ENCODE measurements around the gene KCNAB2. TPM values are rescaled to one million over a fixed set of nuclear protein-coding genes. Genes with fewer than 3 reads are reported as not detected.

The KCNAB2 gene
- total RNA-seq, 4 donors from 2014 or later, result 4.2 to 12.0 (median 10.0) TPM

GRCh38 chr1:6082430-6082971 is 36.8 kb downstream of the KCNAB2 start:
- TF ChIP-seq CTCF (IDR thresholded peaks at IDR 0.05), result no peak
- intact Hi-C loops (cut with DNase I; ENCODE audit: low total_unique reads), result no loop called here
- 59 to 63% methylated on average over 10 of the region's 10 CpGs for WGBS, 2 donors
- DNase-seq (ENCODE audit: low spot score in 2 of 2), result peak in 1 of 2 donors; percentile 38
- H3K4me3 ChIP-seq (ENCODE audit: low read depth, poor library complexity, severe bottlenecking), result no peak overlapping the region

- DNase-seq (ENCODE audit: low spot score in 2 of 2), result no peak
- intact Hi-C loops (cut with DNase I; ENCODE audit: low total_unique reads), result no loop called here
- no peak overlapping the region for H3K4me3 ChIP-seq (ENCODE audit: low read depth, poor library complexity, severe bottlenecking)
- WGBS, 2 donors, result 74 to 78% methylated on average over 17 to 18 of the region's 18 CpGs
- no peak for TF ChIP-seq CTCF (IDR thresholded peaks at IDR 0.05)
- TF ChIP-seq POLR2A (IDR thresholded peaks at IDR 0.05), result no peak
Measured at GRCh38 chr1:6083385-6083784, 37.7 kb downstream of the KCNAB2 start.

GRCh38 chr1:6083801-6084446 is 38.2 kb downstream of the KCNAB2 start:
- WGBS, 2 donors, result 61 to 71% methylated on average over 12 of the region's 12 CpGs
- no peak for DNase-seq (ENCODE audit: low spot score in 2 of 2)

GRCh38 chr1:6084781-6085495 is 39.2 kb downstream of the KCNAB2 start:
- WGBS, 2 donors, result 75 to 77% methylated on average over 18 of the region's 18 CpGs
- no peak overlapping the region for H3K4me3 ChIP-seq (ENCODE audit: low read depth, poor library complexity, severe bottlenecking)
- TF ChIP-seq POLR2A (IDR thresholded peaks at IDR 0.05) (no peak), CTCF (IDR thresholded peaks at IDR 0.05) (no peak)
- intact Hi-C loops (cut with DNase I; ENCODE audit: low total_unique reads), result no loop called here
- no peak for DNase-seq (ENCODE audit: low spot score in 2 of 2)

More at GRCh38 chr1:6083801-6084446, 38.2 kb downstream of the KCNAB2 start:
- intact Hi-C loops (cut with DNase I; ENCODE audit: low total_unique reads), result no loop called here
- H3K4me3 ChIP-seq (ENCODE audit: low read depth, poor library complexity, severe bottlenecking), result no peak overlapping the region
- TF ChIP-seq POLR2A (IDR thresholded peaks at IDR 0.05), result no peak

- intact Hi-C loops (cut with DNase I; ENCODE audit: low total_unique reads), result no loop called here
- 88 to 91% methylated on average over 13 of the region's 13 CpGs for WGBS, 2 donors
- DNase-seq (ENCODE audit: low spot score in 2 of 2), result no peak
Measured at GRCh38 chr1:6085666-6086065, 40.0 kb downstream of the KCNAB2 start.

More at GRCh38 chr1:6085666-6086065, 40.0 kb downstream of the KCNAB2 start:
- no peak overlapping the region for H3K4me3 ChIP-seq (ENCODE audit: low read depth, poor library complexity, severe bottlenecking)
- no peak for TF ChIP-seq POLR2A (IDR thresholded peaks at IDR 0.05)
- TF ChIP-seq CTCF (IDR thresholded peaks at IDR 0.05), result no peak

Data from lower leg skin (tissue), 4 donors.